GM23248 (cell line): ENCODE data around the gene GLUD2. TPM values are rescaled to one million over a fixed set of nuclear protein-coding genes. Genes with fewer than 3 reads are reported as not detected.

Source experiments
- DNase-seq: peaks from one replicate; pipeline ENCODE4 v3.0.0-alpha.2; 2015
- H2AFZ ChIP-seq: fragments of 200-600 bp; sonication (generic); 2 replicates; pipeline ENCODE4 v1.6.1; 2016; ENCODE audit warnings: antibody characterized with exemption
- H3F3A ChIP-seq: fragments of 200-600 bp; sonication (generic); 2 replicates; pipeline ENCODE4 v1.6.1; 2016; ENCODE audit warnings: mild to moderate bottlenecking, antibody characterized with exemption, mixed run types; ENCODE audit not compliant: insufficient read depth
- H3K27ac ChIP-seq: fragments of 200-600 bp; sonication (generic); 2 replicates; pipeline ENCODE4 v1.5.1; 2016; ENCODE audit warnings: mild to moderate bottlenecking
- H3K27me3 ChIP-seq: fragments of 200-600 bp; sonication (generic); replicated peaks from 2 replicates; pipeline ENCODE4 v1.6.1; 2016; ENCODE audit warnings: mild to moderate bottlenecking; ENCODE audit not compliant: insufficient read depth
- H3K36me3 ChIP-seq: fragments of 200-600 bp; sonication (generic); 2 replicates; pipeline ENCODE4 v1.6.1; 2016; ENCODE audit warnings: low read depth, mild to moderate bottlenecking
- H3K4me1 ChIP-seq: fragments of 200-600 bp; sonication (generic); 2 replicates; pipeline ENCODE4 v1.6.1; 2016; ENCODE audit warnings: mild to moderate bottlenecking; ENCODE audit not compliant: insufficient read depth
- H3K4me2 ChIP-seq: fragments of 200-600 bp; sonication (generic); one replicate; pipeline ENCODE4 v1.6.1; 2016; ENCODE audit warnings: mild to moderate bottlenecking; ENCODE audit not compliant: unreplicated experiment
- H3K4me3 ChIP-seq: fragments of 200-600 bp; sonication (generic); 2 replicates; pipeline ENCODE4 v1.5.1; 2016; ENCODE audit warnings: mild to moderate bottlenecking
- H3K79me2 ChIP-seq: fragments of 200-600 bp; sonication (generic); 2 replicates; pipeline ENCODE4 v1.6.1; 2016; ENCODE audit warnings: mild to moderate bottlenecking; ENCODE audit not compliant: insufficient read depth
- H3K9ac ChIP-seq: fragments of 200-600 bp; sonication (generic); 2 replicates; pipeline ENCODE4 v1.6.1; 2016; ENCODE audit warnings: mild to moderate bottlenecking
- H3K9me2 ChIP-seq: fragments of 200-600 bp; sonication (generic); 2 replicates; pipeline ENCODE4 v1.6.1; 2016; ENCODE audit warnings: mixed run types, mild to moderate bottlenecking, moderate library complexity; ENCODE audit not compliant: insufficient read depth
- H3K9me3 ChIP-seq: fragments of 200-600 bp; sonication (generic); one replicate; pipeline ENCODE4 v1.6.1; 2017; ENCODE audit warnings: low read depth
- H4K20me1 ChIP-seq: fragments of 200-600 bp; sonication (generic); 2 replicates; pipeline ENCODE4 v1.6.0; 2016; ENCODE audit not compliant: insufficient read depth
- EZH2 ChIP-seq: fragments of 200-600 bp; sonication (generic); IDR thresholded peaks from 2 replicates; pipeline ENCODE4 v1.6.1; 2018; ENCODE audit warnings: antibody characterized with exemption, mild to moderate bottlenecking; ENCODE audit not compliant: insufficient read depth, poor library complexity, severe bottlenecking
- EZH2phosphoT487 ChIP-seq: fragments of 200-600 bp; sonication (generic); IDR thresholded peaks from 2 replicates; pipeline ENCODE4 v1.6.1; 2018; ENCODE audit warnings: antibody characterized with exemption, moderate library complexity, mild to moderate bottlenecking, low read depth; ENCODE audit not compliant: insufficient read depth
- WGBS, 2 experiments: methylation state at CpG; one replicate each; pipeline ENCODE4 v1.1.6; 2015 to 2017; ENCODE audit warnings: low lambda C conversion rate in 2 of 2, low coverage in 1 of 2; ENCODE audit errors: missing lambda C conversion rate in 2 of 2; 5-methylcytosine and 5-hydroxymethylcytosine counted together
- in situ Hi-C: fragments of 300-500 bp; cut with MboI; formaldehyde crosslinking; loops from 2 replicates; pipeline ENCODE4 v1.15.0; 2020
- polyA plus RNA-seq: library from polyadenylated mRNA; unstranded; fragments of >200 nt; fragmentation: Nextera tagmentation; extraction: Ambion mirVana; gene quantifications from 2 replicates; pipeline ENCODE4 v1.2.1, GENCODE V29; 2016
- total RNA-seq: library from RNA; depleted of rRNA; stranded (reverse); fragments of >200 nt; shearing (Covaris generic); gene quantifications from 2 replicates; pipeline ENCODE4 v1.2.3, GENCODE V29; 2014

The GLUD2 gene
- total and polyA plus RNA-seq, 2 experiments from 2014 or later: 0.36 to 0.97 TPM

DNA sequence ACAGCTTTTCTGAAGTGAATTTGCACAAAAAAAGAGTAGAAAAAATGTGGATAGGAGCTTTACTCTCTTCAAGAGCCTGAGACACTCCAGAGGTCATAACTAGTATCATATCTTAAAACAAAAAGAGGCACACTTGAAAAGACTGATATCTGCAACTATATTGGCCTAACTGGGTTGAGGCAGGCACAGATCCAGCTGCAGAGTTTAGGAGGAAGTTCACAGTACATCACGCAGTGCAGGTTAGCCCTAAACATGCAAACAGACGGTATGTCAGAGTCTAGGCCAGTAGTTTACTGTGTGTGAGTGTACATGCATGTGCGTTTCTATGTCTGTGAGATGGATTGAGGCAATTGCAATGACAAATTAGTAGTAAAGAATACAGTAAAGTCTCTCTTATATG, 37.6 kb upstream of the GLUD2 start:
- no peak overlapping the region for H3K4me3 ChIP-seq

GRCh38 chrX:121010218-121010617, 37.2 kb upstream of the GLUD2 start:
- Histone ChIP-seq H3K9me3 (no peaks in the 10 kb centered on the region), H4K20me1 (no peaks in the 10 kb centered on the region), H3K4me3 (no peak overlapping the region), H3K27ac (no peak overlapping the region), H3K79me2 (no peaks in the 10 kb centered on the region), H3K9me2 (no peaks in the 10 kb centered on the region), H3K9ac (no peak overlapping the region), H3K36me3 (no peaks in the 10 kb centered on the region), H3F3A (no peaks in the 10 kb centered on the region), H3K4me2 (no peak overlapping the region), H3K4me1 (no peaks in the 10 kb centered on the region), H2AFZ (no peak overlapping the region), H3K27me3 (no peaks in the 10 kb centered on the region)
- no peak for TF ChIP-seq EZH2
- TF ChIP-seq EZH2phosphoT487: no peak
- 35 to 42% methylated on average over 4 of the region's 4 CpGs for WGBS, 2 experiments
- in situ Hi-C loops: no loop called here
- peak; percentile 5 for DNase-seq

More for the DNA sequence above, 37.6 kb upstream of the GLUD2 start:
- no peak for DNase-seq
- no peaks in the 10 kb centered on the region for H3K27me3 ChIP-seq
- no peaks in the 10 kb centered on the region for H4K20me1 ChIP-seq
- no peak overlapping the region for H3K4me2 ChIP-seq
- TF ChIP-seq EZH2phosphoT487: no peak
- no peak for TF ChIP-seq EZH2
- H3K9me2 ChIP-seq: no peaks in the 10 kb centered on the region
- no peaks in the 10 kb centered on the region for H3K4me1 ChIP-seq
- WGBS, 2 experiments: 39 to 51% methylated on average over 3 of the region's 3 CpGs
- no peak overlapping the region for H3K9ac ChIP-seq
- H3K79me2 ChIP-seq: no peaks in the 10 kb centered on the region
- no peaks in the 10 kb centered on the region for H3K36me3 ChIP-seq
- in situ Hi-C loops: no loop called here
- no peaks in the 10 kb centered on the region for H3F3A ChIP-seq
- no peak overlapping the region for H3K27ac ChIP-seq
- no peaks in the 10 kb centered on the region for H3K9me3 ChIP-seq
- H2AFZ ChIP-seq: no peak overlapping the region

DNA sequence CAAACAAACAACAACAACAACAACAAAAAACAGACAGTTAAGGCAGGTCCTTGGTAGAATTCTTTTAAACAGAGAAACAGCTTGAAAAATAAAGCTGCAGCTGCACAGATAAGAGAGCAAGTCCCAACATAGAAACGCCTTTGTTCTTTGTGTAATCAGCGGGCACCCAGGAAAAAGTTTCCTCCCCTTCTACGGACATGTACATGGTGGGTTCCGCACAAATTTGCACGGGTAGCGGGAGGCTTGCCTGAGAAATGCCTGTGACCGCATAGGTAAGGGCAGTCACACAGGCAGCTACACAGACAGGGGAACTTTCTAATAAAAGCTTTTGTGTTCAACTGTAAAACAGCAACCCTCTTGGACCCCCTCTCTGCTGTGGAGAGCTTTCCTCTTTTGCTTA, 36.2 kb upstream of the GLUD2 start:
- H3K36me3 ChIP-seq: no peaks in the 10 kb centered on the region
- no peaks in the 10 kb centered on the region for H4K20me1 ChIP-seq
- no peak overlapping the region for H3K9ac ChIP-seq
- no peaks in the 10 kb centered on the region for H3K27me3 ChIP-seq
- H3K4me1 ChIP-seq: no peaks in the 10 kb centered on the region
- no peak overlapping the region for H3K27ac ChIP-seq
- no peak for DNase-seq
- no peak overlapping the region for H3K4me3 ChIP-seq
- H3K79me2 ChIP-seq: no peaks in the 10 kb centered on the region
- 50 to 58% methylated on average over 7 of the region's 7 CpGs for WGBS, 2 experiments
- no peak overlapping the region for H3K4me2 ChIP-seq
- in situ Hi-C loops: no loop called here
- no peaks in the 10 kb centered on the region for H3K9me3 ChIP-seq
- no peak for TF ChIP-seq EZH2phosphoT487
- TF ChIP-seq EZH2: no peak
- no peaks in the 10 kb centered on the region for H3K9me2 ChIP-seq
- H2AFZ ChIP-seq: no peak overlapping the region
- no peaks in the 10 kb centered on the region for H3F3A ChIP-seq

GRCh38 chrX:121013897-121014455, 33.4 kb upstream of the GLUD2 start:
- Histone ChIP-seq H3K4me2 (no peak overlapping the region), H3K9me2 (no peaks in the 10 kb centered on the region), H3K4me3 (no peak overlapping the region), H3K79me2 (no peaks in the 10 kb centered on the region), H3F3A (no peaks in the 10 kb centered on the region), H3K4me1 (no peaks in the 10 kb centered on the region), H3K36me3 (no peaks in the 10 kb centered on the region), H3K27me3 (no peaks in the 10 kb centered on the region), H3K9ac (no peak overlapping the region), H4K20me1 (no peaks in the 10 kb centered on the region), H3K9me3 (no peaks in the 10 kb centered on the region), H3K27ac (no peak overlapping the region), H2AFZ (no peak overlapping the region)
- in situ Hi-C loops: no loop called here
- no peak for DNase-seq
- TF ChIP-seq EZH2phosphoT487 (no peak), EZH2 (no peak)

- in situ Hi-C loops: no loop called here
- H3K27ac ChIP-seq: no peak overlapping the region
- H2AFZ ChIP-seq: no peak overlapping the region
- H3K4me2 ChIP-seq: no peak overlapping the region
- H3K9me2 ChIP-seq: no peaks in the 10 kb centered on the region
- H3K79me2 ChIP-seq: no peaks in the 10 kb centered on the region
- TF ChIP-seq EZH2phosphoT487 (no peak), EZH2 (no peak)
- no peaks in the 10 kb centered on the region for H3K36me3 ChIP-seq
- no peak overlapping the region for H3K4me3 ChIP-seq
- no peak overlapping the region for H3K9ac ChIP-seq
- no peaks in the 10 kb centered on the region for H3F3A ChIP-seq
- H3K27me3 ChIP-seq: no peaks in the 10 kb centered on the region
- no peaks in the 10 kb centered on the region for H3K9me3 ChIP-seq
- no peaks in the 10 kb centered on the region for H3K4me1 ChIP-seq
- 17 to 23% methylated on average over 2 of the region's 2 CpGs for WGBS, 2 experiments
- no peaks in the 10 kb centered on the region for H4K20me1 ChIP-seq
- DNase-seq: no peak
Measured at GRCh38 chrX:121014826-121015225, 32.6 kb upstream of the GLUD2 start.
